Effector memory CD4-positive, alpha-beta T cell (primary cell): ENCODE data around the gene CAPN3.
"Not testable (repeated sequence)": the region's sequence is repeated elsewhere in the genome, so short reads cannot be mapped to it uniquely, and the experiment has no call there.

Experiments
- DNase-seq, 3 donors: peaks; one replicate each; pipeline ENCODE4 v3.0.0-alpha.2; 2020
- H3K27ac ChIP-seq: 2 replicates; pipeline ENCODE4 v1.7.0; 2013; ENCODE audit warnings: mild to moderate bottlenecking, low read length, moderate library complexity; ENCODE audit not compliant: insufficient read depth, poor library complexity, severe bottlenecking
- H3K27me3 ChIP-seq: replicated peaks from 2 replicates; pipeline ENCODE4 v1.7.0; 2013; ENCODE audit warnings: mild to moderate bottlenecking, low read length; ENCODE audit not compliant: insufficient read depth, control insufficient read depth, poor library complexity, severe bottlenecking
- H3K36me3 ChIP-seq: 2 replicates; pipeline ENCODE4 v1.7.0; 2013; ENCODE audit warnings: mild to moderate bottlenecking, low read length, moderate library complexity; ENCODE audit not compliant: control insufficient read depth, insufficient read depth
- H3K4me1 ChIP-seq: 2 replicates; pipeline ENCODE4 v1.7.0; 2013; ENCODE audit warnings: low read length, mild to moderate bottlenecking; ENCODE audit not compliant: control insufficient read depth, insufficient read depth, poor library complexity, severe bottlenecking
- H3K4me3 ChIP-seq: 2 replicates; pipeline ENCODE4 v1.7.0; 2013; ENCODE audit warnings: low read length, low read depth, mild to moderate bottlenecking; ENCODE audit not compliant: insufficient read depth, poor library complexity, severe bottlenecking
- H3K9me3 ChIP-seq: 2 replicates; pipeline ENCODE4 v1.7.0; 2013; ENCODE audit warnings: mild to moderate bottlenecking, low read length, moderate library complexity; ENCODE audit not compliant: control insufficient read depth

The CAPN3 gene

GRCh38 chr15:42332331-42332730 lies 27.0 kb upstream of the CAPN3 start:
- Histone ChIP-seq H3K4me1 (no peaks in the 10 kb centered on the region), H3K27me3 (no peaks in the 10 kb centered on the region), H3K27ac (no peak overlapping the region), H3K9me3 (peaks cover 4% of the 10 kb centered on the region), H3K36me3 (peaks cover 6% of the 10 kb centered on the region), H3K4me3 (no peak overlapping the region)
- DNase-seq = no peak

GRCh38 chr15:42335074-42335473 lies 24.2 kb upstream of the CAPN3 start:
- no peaks in the 10 kb centered on the region for H3K27me3 ChIP-seq
- no peaks in the 10 kb centered on the region for H3K4me1 ChIP-seq
- H3K9me3 ChIP-seq = peaks cover 4% of the 10 kb centered on the region
- no peak overlapping the region for H3K27ac ChIP-seq
- H3K36me3 ChIP-seq = peaks cover 6% of the 10 kb centered on the region
- H3K4me3 ChIP-seq = no peak overlapping the region
- no peak for DNase-seq

GRCh38 chr15:42336650-42337049 lies 22.7 kb upstream of the CAPN3 start:
- H3K27me3 ChIP-seq, H3K27ac ChIP-seq, H3K4me1 ChIP-seq, H3K9me3 ChIP-seq, H3K36me3 ChIP-seq, H3K4me3 ChIP-seq, DNase-seq: not testable (repeated sequence)

- not testable (repeated sequence) for DNase-seq, H3K9me3 ChIP-seq, H3K4me3 ChIP-seq, H3K4me1 ChIP-seq, H3K36me3 ChIP-seq, H3K27ac ChIP-seq, H3K27me3 ChIP-seq
Observed at GRCh38 chr15:42337104-42337503, 22.2 kb upstream of the CAPN3 start.

- DNase-seq = no peak
- H3K36me3 ChIP-seq = peaks cover 7% of the 10 kb centered on the region
- peaks cover 4% of the 10 kb centered on the region for H3K9me3 ChIP-seq
- H3K4me1 ChIP-seq = no peaks in the 10 kb centered on the region
- no peak overlapping the region for H3K4me3 ChIP-seq
- no peaks in the 10 kb centered on the region for H3K27me3 ChIP-seq
- H3K27ac ChIP-seq = no peak overlapping the region
Observed at GRCh38 chr15:42338500-42338899, 20.8 kb upstream of the CAPN3 start.

- no peak for DNase-seq
- no peak overlapping the region for H3K4me3 ChIP-seq
- no peaks in the 10 kb centered on the region for H3K9me3 ChIP-seq
- H3K4me1 ChIP-seq = no peaks in the 10 kb centered on the region
- H3K27me3 ChIP-seq = no peaks in the 10 kb centered on the region
- no peak overlapping the region for H3K27ac ChIP-seq
- H3K36me3 ChIP-seq = peaks cover 22% of the 10 kb centered on the region
Observed at GRCh38 chr15:42343596-42344232, 15.6 kb upstream of the CAPN3 start.

- Histone ChIP-seq H3K36me3 (peaks cover 28% of the 10 kb centered on the region), H3K27me3 (no peaks in the 10 kb centered on the region), H3K27ac (no peak overlapping the region), H3K9me3 (no peaks in the 10 kb centered on the region), H3K4me1 (no peaks in the 10 kb centered on the region), H3K4me3 (no peak overlapping the region)
- no peak for DNase-seq
Observed at GRCh38 chr15:42344763-42345162, 14.5 kb upstream of the CAPN3 start.

- Histone ChIP-seq H3K27me3 (no peaks in the 10 kb centered on the region), H3K9me3 (no peaks in the 10 kb centered on the region), H3K27ac (no peak overlapping the region), H3K4me1 (no peaks in the 10 kb centered on the region), H3K36me3 (peaks cover 28% of the 10 kb centered on the region), H3K4me3 (no peak overlapping the region)
- DNase-seq = no peak
Observed at GRCh38 chr15:42345504-42345903, 13.8 kb upstream of the CAPN3 start.

- H3K27me3 ChIP-seq = no peaks in the 10 kb centered on the region
- H3K9me3 ChIP-seq = no peaks in the 10 kb centered on the region
- H3K4me1 ChIP-seq = no peaks in the 10 kb centered on the region
- peaks cover 37% of the 10 kb centered on the region for H3K36me3 ChIP-seq
- no peak for DNase-seq
- no peak overlapping the region for H3K4me3 ChIP-seq
- H3K27ac ChIP-seq = no peak overlapping the region
Observed at GRCh38 chr15:42348083-42348482, 11.2 kb upstream of the CAPN3 start.

- Histone ChIP-seq H3K9me3 (no peaks in the 10 kb centered on the region), H3K27ac (no peak overlapping the region), H3K36me3 (peaks cover 31% of the 10 kb centered on the region), H3K4me3 (no peak overlapping the region), H3K27me3 (no peaks in the 10 kb centered on the region), H3K4me1 (no peaks in the 10 kb centered on the region)
- DNase-seq = no peak
Observed at GRCh38 chr15:42349186-42349585, 10.1 kb upstream of the CAPN3 start.
